Activated CD4-positive, CD25-positive, alpha-beta regulatory T cell treated with anti-CD3 and anti-CD28 coated beads, Interleukin-2, amount 50 U/mL, for 72 hours (primary cell): Measurements from ENCODE around the gene NLN.
"Not testable (repeated sequence)": the region's sequence is repeated elsewhere in the genome, so short reads cannot be mapped to it uniquely, and the experiment has no call there.

Source experiments
- DNase-seq: peaks from one replicate; pipeline ENCODE4 v3.0.0; 2021

NLN gene

DNA sequence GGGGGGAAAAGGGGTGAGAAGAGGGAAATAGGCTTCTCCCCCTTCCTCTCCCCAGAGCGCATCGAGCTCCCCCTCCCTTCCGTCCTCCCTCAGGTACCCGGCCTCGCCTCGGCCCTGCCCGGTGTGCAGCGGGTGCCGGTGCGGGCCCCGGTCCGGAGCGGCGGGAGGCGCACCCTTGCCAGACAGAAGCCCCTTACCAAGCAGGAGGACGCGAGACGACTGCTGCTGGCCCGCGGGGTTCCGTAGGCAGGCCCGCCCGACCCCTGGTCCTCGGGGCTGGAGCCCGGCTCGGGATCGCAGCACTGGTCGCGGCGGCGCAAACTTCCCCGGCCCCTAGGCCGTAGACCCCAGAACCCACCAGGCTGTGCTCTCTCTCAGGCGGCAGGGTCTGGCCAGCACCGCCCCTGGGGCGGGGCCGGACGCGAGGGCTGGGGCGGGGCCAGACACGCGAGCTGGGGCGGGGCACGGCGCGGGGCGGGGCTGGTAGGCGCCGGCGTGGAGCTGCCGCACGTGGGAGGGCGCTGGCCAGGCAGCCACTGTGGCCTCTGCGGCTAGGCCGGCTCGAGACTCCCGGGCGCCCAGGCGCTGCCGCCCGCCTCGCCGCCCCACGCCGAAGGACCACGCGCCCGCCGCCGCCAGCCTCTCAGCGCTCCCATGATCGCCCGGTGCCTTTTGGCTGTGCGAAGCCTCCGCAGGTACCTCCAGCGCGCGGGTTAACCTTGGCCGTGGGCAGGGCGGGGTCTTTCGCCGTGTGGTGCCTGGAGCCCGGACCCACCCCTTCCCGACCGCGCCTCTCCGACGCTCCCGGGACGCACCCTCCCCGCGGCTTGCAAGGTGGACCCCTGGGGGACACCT, at the start of gene NLN, which contains the start of gene SGTB:
TSS of gene NLN (plus strand) at position 486 of the 855 bp plus-strand sequence. CDS start at position 655, 169 bp downstream.
TSS of gene SGTB (minus strand) at position 390 of the 855 bp plus-strand sequence. CDS start 1,302 bp downstream, outside the sequence.
- peak; percentile 88 for DNase-seq

DNA sequence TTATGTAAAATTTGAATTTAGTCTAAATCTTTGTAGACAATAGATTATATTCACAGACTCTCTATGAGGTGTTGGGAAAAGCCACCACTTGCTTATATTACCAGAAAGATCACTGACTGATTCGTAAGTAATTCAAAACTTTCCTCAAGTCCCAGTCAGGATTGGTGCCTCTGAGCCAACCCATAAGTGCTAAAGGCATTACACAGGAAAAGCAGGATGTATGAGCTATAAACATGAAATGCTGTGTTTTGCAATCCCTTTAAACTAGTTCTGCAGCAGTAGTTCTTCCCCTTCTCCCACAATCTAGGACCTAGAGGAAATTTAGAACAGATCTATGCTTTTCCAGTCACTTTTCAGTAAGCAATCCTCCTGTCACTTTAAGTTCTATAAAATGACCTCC, 49.2 kb upstream of the NLN start:
- no peak for DNase-seq

DNA sequence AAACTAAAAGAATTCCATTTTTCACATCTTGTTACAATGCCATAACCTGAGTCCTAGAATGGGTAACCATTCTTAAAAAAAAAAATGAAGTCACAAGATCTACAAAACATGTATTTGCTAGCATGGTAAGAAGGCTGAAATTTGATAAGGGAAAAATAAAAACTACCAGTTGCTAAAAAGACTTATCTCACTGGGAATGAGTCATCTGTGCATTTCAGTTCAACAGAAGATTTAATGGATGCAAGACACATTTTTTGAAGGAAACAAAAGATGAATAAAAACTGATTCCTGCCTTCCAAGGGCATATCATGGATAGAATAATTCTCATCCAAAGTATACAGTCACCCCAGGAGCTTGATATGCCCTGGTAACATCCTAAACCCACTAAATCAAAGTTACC, 47.3 kb upstream of the NLN start:
- DNase-seq: no peak

DNA sequence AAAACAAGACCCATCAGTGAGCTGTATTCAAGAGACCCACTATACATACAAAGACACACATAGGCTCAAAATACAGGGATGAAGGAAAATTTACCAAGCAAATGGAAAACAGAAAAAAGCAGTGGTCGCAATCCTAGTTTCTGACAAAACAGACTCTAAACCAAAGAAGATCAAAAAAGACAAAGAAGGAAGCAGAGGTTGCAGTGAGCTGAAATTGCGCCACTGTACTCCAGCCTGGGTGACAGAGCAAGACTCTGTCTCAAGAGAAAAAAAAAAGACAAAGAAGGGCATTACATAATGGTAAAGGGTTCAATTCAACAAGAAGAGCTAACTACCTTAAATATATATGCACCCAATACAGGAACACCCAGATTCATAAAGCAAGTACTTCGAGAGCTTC, 45.9 kb upstream of the NLN start:
- not testable (repeated sequence) for DNase-seq

GRCh38 chr5:65682148-65682547, 39.9 kb upstream of the NLN start:
- DNase-seq: no peak

GRCh38 chr5:65693121-65693520, 28.9 kb upstream of the NLN start:
- no peak for DNase-seq

DNA sequence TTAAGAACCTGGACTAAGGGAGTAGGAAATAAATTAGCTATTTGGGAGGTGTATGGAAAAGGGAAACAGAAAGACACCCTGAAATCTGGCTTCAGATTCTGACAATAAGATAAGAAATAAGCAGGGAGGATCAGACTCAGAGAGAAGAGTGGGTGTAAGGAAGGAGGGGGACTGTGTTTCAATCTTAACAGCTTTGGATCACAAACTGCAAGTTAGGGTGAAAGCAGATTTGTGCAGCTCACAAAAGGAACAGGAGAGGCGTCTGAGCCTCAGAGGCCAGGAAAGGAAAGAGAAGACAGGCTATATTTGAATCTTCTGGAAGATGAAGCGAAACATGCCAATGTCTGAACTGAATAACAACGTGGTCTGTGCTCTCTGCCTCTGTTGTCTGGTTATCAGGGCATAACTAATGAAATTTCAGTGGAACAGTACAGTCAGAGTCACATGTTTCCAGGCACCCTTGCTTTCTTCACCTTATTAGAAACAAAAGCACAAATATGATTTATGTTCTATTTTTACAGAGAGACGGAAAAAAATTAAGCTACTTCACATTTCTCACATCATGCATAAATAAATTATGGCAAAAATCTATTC, 26.7 kb upstream of the NLN start:
- no peak for DNase-seq

DNA sequence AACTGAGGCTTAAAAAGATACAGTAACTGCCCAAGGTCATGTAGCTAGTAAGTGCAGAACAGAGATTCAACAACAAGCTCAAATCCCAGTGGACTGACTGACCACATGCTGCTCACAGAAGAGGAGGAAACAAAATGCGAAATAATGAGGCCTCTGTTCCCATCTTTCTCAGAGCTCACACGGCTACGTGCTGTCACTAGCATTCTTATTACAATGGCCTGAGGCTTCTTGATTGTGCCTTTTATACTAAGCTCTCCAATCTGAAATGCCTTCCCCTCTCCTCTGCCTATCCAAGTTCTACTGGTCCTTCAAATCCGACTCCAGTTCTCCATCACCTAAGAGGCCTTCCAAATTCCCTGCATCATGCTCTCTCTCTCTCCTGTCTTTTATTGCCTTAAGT, 26.1 kb upstream of the NLN start:
- DNase-seq: no peak

- DNase-seq: no peak
Measured at GRCh38 chr5:65696892-65697291, 25.1 kb upstream of the NLN start.

DNA sequence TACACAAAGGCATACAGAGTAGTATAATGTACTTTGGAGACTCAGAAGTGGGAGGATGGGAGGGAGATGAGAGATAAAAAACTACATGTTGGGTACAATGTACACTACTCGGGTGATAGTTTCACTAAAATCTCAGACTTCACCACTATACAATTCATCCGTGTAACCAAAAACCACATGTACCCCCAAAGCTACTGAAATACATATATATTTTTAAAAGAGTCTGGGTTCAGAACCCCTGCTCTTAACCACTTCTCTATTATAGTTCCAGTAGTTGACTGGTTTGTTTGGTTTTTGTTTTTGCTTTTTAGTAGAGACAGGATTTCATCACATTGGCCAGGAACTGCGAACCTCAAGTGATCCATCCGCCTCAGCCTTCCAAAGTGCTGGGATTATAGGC, 22.7 kb upstream of the NLN start:
- no peak for DNase-seq

- DNase-seq: no peak
Measured at GRCh38 chr5:65702036-65702435, 20.0 kb upstream of the NLN start.

DNA sequence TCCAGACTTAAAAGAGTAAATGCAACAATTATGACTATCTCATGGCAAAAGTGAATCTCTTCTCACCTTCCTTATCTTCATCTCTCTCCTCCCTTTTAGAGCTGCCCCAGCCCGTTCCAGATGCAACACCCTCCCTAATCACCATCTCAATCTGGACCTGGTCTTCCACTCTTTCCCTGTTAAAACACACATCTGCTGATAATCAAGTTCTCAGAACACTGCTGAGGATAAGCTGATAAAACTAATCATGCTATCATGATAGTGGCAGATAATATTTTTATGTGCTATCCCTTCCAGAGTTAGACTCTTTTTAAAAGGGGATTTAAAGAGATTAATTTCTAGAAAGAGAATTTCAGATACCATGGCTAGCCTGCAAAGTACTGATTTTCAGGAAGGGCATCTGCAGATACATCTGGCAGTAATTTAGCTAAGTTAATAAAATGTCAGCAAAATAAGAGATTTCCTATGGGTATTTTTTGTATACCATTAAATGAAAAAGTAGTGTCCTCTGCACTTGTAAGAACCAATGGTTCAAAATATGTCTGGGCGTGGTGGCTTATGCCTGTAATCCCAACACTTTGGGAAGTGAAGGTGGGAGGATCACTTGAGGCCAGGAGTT, 17.3 kb upstream of the NLN start:
- DNase-seq: no peak

- DNase-seq: no peak
Measured at GRCh38 chr5:65707663-65708062, 14.3 kb upstream of the NLN start.

DNA sequence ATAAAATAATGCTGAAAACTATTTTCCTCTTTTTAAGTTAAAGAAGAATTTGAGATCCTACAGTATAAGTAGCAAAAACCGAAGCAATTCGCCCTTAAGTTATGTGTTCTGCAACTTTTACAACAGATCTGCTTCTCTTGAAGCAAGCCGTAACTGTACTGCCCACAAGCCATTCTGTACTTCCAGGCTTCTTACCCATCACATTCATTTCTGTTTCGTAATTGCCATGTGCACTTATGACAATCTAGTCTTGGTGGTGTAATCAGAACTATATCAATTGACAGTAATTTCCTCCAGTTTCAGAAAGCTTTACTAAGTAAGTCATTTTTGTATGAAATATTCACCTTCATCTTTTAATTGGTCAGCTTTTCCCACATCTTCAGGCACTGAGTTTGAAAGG, 13.9 kb upstream of the NLN start:
- no peak for DNase-seq

GRCh38 chr5:65718576-65719310, 3.3 kb upstream of the NLN start:
- DNase-seq: no peak

- DNase-seq: peak; percentile 41
Measured at GRCh38 chr5:65721050-65721719, 820 bp upstream of the NLN start.

DNA sequence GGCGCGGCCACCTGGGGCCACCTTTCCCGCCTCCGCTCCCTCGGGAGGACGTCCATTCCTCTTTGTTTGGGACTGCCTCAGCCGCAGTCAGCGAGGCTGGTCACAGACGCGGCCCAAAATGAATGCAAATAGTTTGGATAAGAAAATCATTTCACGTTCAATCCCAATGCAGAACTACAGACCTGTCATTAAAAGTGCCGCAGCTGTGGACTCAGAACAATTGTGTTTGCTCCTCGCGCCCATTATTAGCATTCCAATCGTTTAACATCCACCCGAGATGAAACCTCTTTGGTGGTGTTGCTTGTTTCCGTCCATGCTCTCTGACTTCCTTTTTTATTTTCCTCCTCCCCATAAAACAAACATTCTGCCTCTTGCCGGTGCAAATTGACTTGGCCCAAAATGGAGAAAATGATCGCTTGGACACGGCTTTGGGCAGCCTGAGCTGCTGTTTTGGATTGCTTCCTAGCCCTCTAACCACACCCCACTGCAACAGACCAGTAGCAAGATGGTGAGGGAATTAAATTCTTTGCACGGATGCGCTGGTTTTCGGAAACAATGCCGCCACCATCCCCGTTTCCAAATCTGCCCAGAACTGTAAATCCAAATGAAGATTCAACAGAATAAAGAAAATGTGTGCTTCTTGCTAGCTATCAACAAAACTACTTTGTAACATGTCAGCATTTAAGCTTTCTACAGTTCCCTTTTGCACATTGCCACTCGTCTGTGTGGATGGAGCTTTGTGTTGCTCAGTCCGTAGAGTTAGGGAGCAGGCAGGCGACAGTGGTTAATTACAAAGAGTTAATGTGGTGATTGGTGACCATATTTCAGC, 784 bp downstream of the NLN start:
- no peak for DNase-seq

DNA sequence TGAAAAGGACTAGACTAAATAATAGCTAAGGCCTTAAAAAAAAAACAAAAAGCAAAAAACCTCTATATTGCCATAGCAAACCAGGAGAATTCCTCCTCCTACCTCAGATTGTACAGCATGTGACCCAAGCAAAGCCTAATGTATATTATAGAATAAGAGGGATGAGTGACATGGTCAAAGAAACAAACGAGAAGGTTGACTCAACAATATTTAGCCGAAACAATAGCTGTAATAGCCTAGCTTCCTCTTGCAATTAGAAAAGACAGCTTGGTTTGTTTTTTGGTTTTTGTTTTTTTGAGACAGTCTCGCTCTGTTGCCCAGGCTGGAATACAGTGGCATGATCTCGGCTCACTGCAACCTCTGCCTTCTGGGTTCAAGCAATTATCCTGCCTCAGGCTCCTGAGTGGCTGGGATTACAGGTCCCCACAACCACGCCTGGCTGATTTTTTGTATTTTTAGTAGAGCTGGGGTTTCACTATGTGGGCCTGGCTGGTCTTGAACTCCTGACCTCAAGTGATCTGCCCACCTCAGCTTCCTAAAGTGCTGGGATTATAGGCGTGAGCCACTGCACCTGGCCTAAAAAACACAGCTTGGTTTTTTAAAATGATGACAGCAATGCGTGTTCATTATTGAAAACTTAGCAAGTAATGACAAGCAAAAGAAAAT, 5.6 kb downstream of the NLN start:
- no peak for DNase-seq

DNA sequence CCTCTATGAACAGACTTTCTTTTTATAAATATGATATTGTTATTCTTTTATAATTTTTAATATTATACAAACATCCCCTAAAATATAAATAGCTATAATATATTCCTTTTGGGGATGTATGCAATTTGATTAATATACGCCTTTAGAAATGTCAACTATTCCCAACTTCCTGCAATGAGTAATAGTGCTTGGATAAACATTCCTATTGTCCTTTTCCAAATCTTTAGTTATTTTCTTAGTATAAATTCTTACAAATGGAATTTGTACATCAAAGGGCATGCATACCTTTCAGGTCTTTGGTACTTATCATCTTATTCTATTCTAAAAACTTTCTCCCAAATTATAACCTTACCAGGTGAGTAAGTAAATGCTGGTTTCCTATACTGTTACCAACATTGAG, 6.2 kb downstream of the NLN start:
- no peak for DNase-seq

GRCh38 chr5:65730910-65731309, 8.9 kb downstream of the NLN start:
- DNase-seq: no peak

GRCh38 chr5:65732046-65732445, 10.0 kb downstream of the NLN start:
- not testable (repeated sequence) for DNase-seq
